CD4-positive, alpha-beta T cell treated with Interleukin-4 for 1 hour (primary cell): ENCODE measurements around the gene FABP1.

Experiments used
- DNase-seq, 2 donors: peaks; one replicate each; pipeline ENCODE4 v3.0.0-alpha.2; 2020 to 2022

The FABP1 gene

GRCh38 chr2:88074854-88075292 is 53.0 kb downstream of the FABP1 start:
- DNase-seq: no peak

GRCh38 chr2:88074150-88074549 is 53.7 kb downstream of the FABP1 start:
- no peak for DNase-seq
